ENCODE measurements around the gene SYT15.
"Not testable (repeated sequence)": the region's sequence is repeated elsewhere in the genome, so short reads cannot be mapped to it uniquely, and the experiment has no call there.

- not testable (repeated sequence) for TF ChIP-seq CTCF (IDR thresholded peaks at IDR 0.05; ENCODE audit: low read depth, low read length, poor library complexity, severe bottlenecking); EZH2phosphoT487 (IDR thresholded peaks at IDR 0.05; ENCODE audit: borderline replicate concordance, low read length)
These were observed 5.6 kb upstream of the SYT15 start for GRCh38 chr10:46573314-46573713.
